Activated naive CD4-positive, alpha-beta T cell treated with anti-CD3 and anti-CD28 coated beads for 36 hours (primary cell): ENCODE measurements around the gene CENPP. TPM values are rescaled to one million over a fixed set of nuclear protein-coding genes. Genes with fewer than 3 reads are reported as not detected.
"Not testable (repeated sequence)": the region's sequence is repeated elsewhere in the genome, so short reads cannot be mapped to it uniquely, and the experiment has no call there.

Experiments
- CTCF ChIA-PET: fragments of 350-600 bp; sonication (Branson Sonifier 250); formaldehyde crosslinking; loops from one replicate; lab custom pipeline; 2021; ENCODE audit warnings: antibody characterized with exemption; lab: Charles Lee
- DNase-seq: peaks from one replicate; pipeline ENCODE4 v3.0.0-alpha.2; 2020
- H3K27ac Mint-ChIP-seq: one replicate; pipeline ENCODE4 v1.8.0; 2021; ENCODE audit warnings: mild to moderate bottlenecking, mixed read lengths
- H3K27me3 Mint-ChIP-seq: one replicate; pipeline ENCODE4 v1.8.0; 2021; ENCODE audit warnings: low read depth, mixed read lengths
- H3K36me3 Mint-ChIP-seq: one replicate; pipeline ENCODE4 v1.8.0; 2021; ENCODE audit warnings: low read depth, mixed read lengths
- H3K4me1 Mint-ChIP-seq: one replicate; pipeline ENCODE4 v1.8.0; 2021; ENCODE audit warnings: low read depth, mixed read lengths
- H3K4me3 Mint-ChIP-seq: one replicate; pipeline ENCODE4 v1.8.0; 2021; ENCODE audit warnings: mild to moderate bottlenecking, moderate library complexity, mixed read lengths
- H3K9me3 Mint-ChIP-seq: one replicate; pipeline ENCODE4 v1.8.0; 2021; ENCODE audit warnings: mixed read lengths
- intact Hi-C: fragments of 100-400 bp; cut with micrococcal nuclease; formaldehyde crosslinking; loops from one replicate; pipeline ENCODE4 v1.15.1; 2023
- total RNA-seq, 2 experiments: library from RNA; stranded (reverse); gene quantifications; one replicate each; pipeline ENCODE4 v1.2.3, GENCODE V29; 2021

Gene CENPP
- total RNA-seq, 2 experiments from 2014 or later, result 24.9 to 26.5 TPM

- Mint-ChIP-seq H3K27me3 (no peaks in the 10 kb centered on the region), H3K4me3 (no peak overlapping the region), H3K27ac (no peak overlapping the region), H3K9me3 (peaks cover 8% of the 10 kb centered on the region), H3K36me3 (no peaks in the 10 kb centered on the region), H3K4me1 (no peaks in the 10 kb centered on the region)
- no peak for DNase-seq
- CTCF ChIA-PET, result interaction anchor here (1.6 kb wide), 1 partner anchor 450 kb away, joined by 4 read pairs; no protein-coding TSS in a partner anchor
- intact Hi-C loops, result no loop called here
Observed at GRCh38 chr9:92589923-92590322, 264.2 kb downstream of the CENPP start.

GRCh38 chr9:92590377-92590776 is 264.6 kb downstream of the CENPP start:
- DNase-seq, result no peak
- no peaks in the 10 kb centered on the region for H3K27me3 Mint-ChIP-seq
- no peaks in the 10 kb centered on the region for H3K4me1 Mint-ChIP-seq
- H3K4me3 Mint-ChIP-seq, result no peak overlapping the region
- no peak overlapping the region for H3K27ac Mint-ChIP-seq
- intact Hi-C loops, result no loop called here
- no peaks in the 10 kb centered on the region for H3K36me3 Mint-ChIP-seq
- H3K9me3 Mint-ChIP-seq, result peaks cover 8% of the 10 kb centered on the region
- CTCF ChIA-PET, result no interaction called here

GRCh38 chr9:92592537-92592936 is 266.8 kb downstream of the CENPP start:
- CTCF ChIA-PET, result no interaction called here
- Mint-ChIP-seq H3K4me1 (no peaks in the 10 kb centered on the region), H3K27me3 (no peaks in the 10 kb centered on the region), H3K9me3 (no peaks in the 10 kb centered on the region), H3K36me3 (no peaks in the 10 kb centered on the region), H3K27ac (no peak overlapping the region), H3K4me3 (no peak overlapping the region)
- intact Hi-C loops, result no loop called here
- no peak for DNase-seq

- Mint-ChIP-seq H3K27me3 (no peaks in the 10 kb centered on the region), H3K27ac (no peak overlapping the region), H3K9me3 (no peaks in the 10 kb centered on the region), H3K4me3 (no peak overlapping the region), H3K4me1 (no peaks in the 10 kb centered on the region), H3K36me3 (no peaks in the 10 kb centered on the region)
- CTCF ChIA-PET, result no interaction called here
- DNase-seq, result no peak
- intact Hi-C loops, result no loop called here
Observed at GRCh38 chr9:92592946-92593861, 267.5 kb downstream of the CENPP start.

GRCh38 chr9:92595075-92595474 is 269.3 kb downstream of the CENPP start:
- H3K36me3 Mint-ChIP-seq, H3K27me3 Mint-ChIP-seq, DNase-seq, H3K27ac Mint-ChIP-seq, intact Hi-C loops, CTCF ChIA-PET, H3K4me3 Mint-ChIP-seq, H3K4me1 Mint-ChIP-seq, H3K9me3 Mint-ChIP-seq: not testable (repeated sequence)

GRCh38 chr9:92595930-92596329 is 270.2 kb downstream of the CENPP start:
- CTCF ChIA-PET, result interaction anchor here (0.7 kb wide), 1 partner anchor 22 kb away, joined by 3 read pairs; no protein-coding TSS in a partner anchor

GRCh38 chr9:92598382-92598781 is 272.6 kb downstream of the CENPP start:
- CTCF ChIA-PET, result no interaction called here
- no peaks in the 10 kb centered on the region for H3K27me3 Mint-ChIP-seq

More at GRCh38 chr9:92595930-92596329, 270.2 kb downstream of the CENPP start:
- Mint-ChIP-seq H3K9me3 (no peaks in the 10 kb centered on the region), H3K27ac (no peak overlapping the region), H3K4me3 (no peak overlapping the region), H3K36me3 (no peaks in the 10 kb centered on the region), H3K27me3 (no peaks in the 10 kb centered on the region), H3K4me1 (no peaks in the 10 kb centered on the region)
- DNase-seq, result no peak
- intact Hi-C loops, result no loop called here

GRCh38 chr9:92599938-92600461 is 274.2 kb downstream of the CENPP start:
- Mint-ChIP-seq H3K36me3 (peaks cover 2% of the 10 kb centered on the region), H3K27me3 (no peaks in the 10 kb centered on the region), H3K4me3 (no peak overlapping the region), H3K27ac (no peak overlapping the region), H3K4me1 (no peaks in the 10 kb centered on the region), H3K9me3 (peaks cover 13% of the 10 kb centered on the region)
- CTCF ChIA-PET, result interaction anchor here (0.6 kb wide), 1 partner anchor 11 kb away, joined by 3 read pairs; no protein-coding TSS in a partner anchor
- intact Hi-C loops, result no loop called here
- DNase-seq, result no peak

More at GRCh38 chr9:92598382-92598781, 272.6 kb downstream of the CENPP start:
- DNase-seq, result no peak
- H3K9me3 Mint-ChIP-seq, result peaks cover 3% of the 10 kb centered on the region
- H3K36me3 Mint-ChIP-seq, result peaks cover under 1% of the 10 kb centered on the region
- intact Hi-C loops, result no loop called here
- H3K27ac Mint-ChIP-seq, result no peak overlapping the region
- H3K4me1 Mint-ChIP-seq, result no peaks in the 10 kb centered on the region
- H3K4me3 Mint-ChIP-seq, result no peak overlapping the region

GRCh38 chr9:92600462-92601261 is 274.9 kb downstream of the CENPP start:
- H3K36me3 Mint-ChIP-seq, result peaks cover 2% of the 10 kb centered on the region
- CTCF ChIA-PET, result no interaction called here
- peaks cover 19% of the 10 kb centered on the region for H3K9me3 Mint-ChIP-seq

GRCh38 chr9:92601451-92601850 is 275.7 kb downstream of the CENPP start:
- Mint-ChIP-seq H3K4me3 (no peak overlapping the region), H3K9me3 (peaks cover 19% of the 10 kb centered on the region), H3K27ac (no peak overlapping the region), H3K4me1 (no peaks in the 10 kb centered on the region), H3K36me3 (peaks cover 2% of the 10 kb centered on the region), H3K27me3 (no peaks in the 10 kb centered on the region)
- no peak for DNase-seq
- intact Hi-C loops, result no loop called here
- CTCF ChIA-PET, result no interaction called here

More at GRCh38 chr9:92600462-92601261, 274.9 kb downstream of the CENPP start:
- H3K4me3 Mint-ChIP-seq, result no peak overlapping the region
- no peaks in the 10 kb centered on the region for H3K27me3 Mint-ChIP-seq
- no peak overlapping the region for H3K27ac Mint-ChIP-seq
- no peaks in the 10 kb centered on the region for H3K4me1 Mint-ChIP-seq
- intact Hi-C loops, result no loop called here
- no peak for DNase-seq

- Mint-ChIP-seq H3K4me1 (no peaks in the 10 kb centered on the region), H3K9me3 (peaks cover 19% of the 10 kb centered on the region), H3K27me3 (no peaks in the 10 kb centered on the region), H3K4me3 (no peak overlapping the region), H3K36me3 (peaks cover 2% of the 10 kb centered on the region), H3K27ac (no peak overlapping the region)
- intact Hi-C loops, result no loop called here
- CTCF ChIA-PET, result no interaction called here
- no peak for DNase-seq
Observed at GRCh38 chr9:92602413-92602812, 276.7 kb downstream of the CENPP start.

GRCh38 chr9:92603100-92603499 is 277.3 kb downstream of the CENPP start:
- intact Hi-C loops, result no loop called here
- H3K4me1 Mint-ChIP-seq, result no peaks in the 10 kb centered on the region
- H3K9me3 Mint-ChIP-seq, result peaks cover 19% of the 10 kb centered on the region
- no peak overlapping the region for H3K4me3 Mint-ChIP-seq
- CTCF ChIA-PET, result no interaction called here
- no peak for DNase-seq
- no peaks in the 10 kb centered on the region for H3K27me3 Mint-ChIP-seq
- H3K27ac Mint-ChIP-seq, result no peak overlapping the region
- peaks cover 2% of the 10 kb centered on the region for H3K36me3 Mint-ChIP-seq
